H9 (cell line): ENCODE measurements around the gene C20orf173. TPM values are rescaled to one million over a fixed set of nuclear protein-coding genes. Genes with fewer than 3 reads are reported as not detected.
A peak's percentile ranks its signal among the peaks of the same experiment; 100 is the strongest.

Source experiments
- DNase-seq: peaks from one replicate; pipeline ENCODE4 v3.0.0-alpha.2; 2017
- H2AFZ ChIP-seq: one replicate; pipeline ENCODE4 v1.6.1; 2013; ENCODE audit warnings: mild to moderate bottlenecking, low read length, control low read depth, moderate library complexity
- H2AK5ac ChIP-seq: 2 replicates; pipeline ENCODE4 v1.6.1; 2013; ENCODE audit warnings: low read length, control low read depth, mixed read lengths; ENCODE audit not compliant: insufficient read length
- H2BK120ac ChIP-seq: one replicate; pipeline ENCODE4 v1.6.1; 2013; ENCODE audit warnings: low read depth, mild to moderate bottlenecking, low read length, control low read depth, inconsistent platforms; ENCODE audit not compliant: poor library complexity, severe bottlenecking
- H2BK12ac ChIP-seq: 2 replicates; pipeline ENCODE4 v1.6.1; 2013; ENCODE audit warnings: low read length, control low read depth, mixed read lengths, low read depth; ENCODE audit not compliant: insufficient read length
- H2BK15ac ChIP-seq: 2 replicates; pipeline ENCODE4 v1.6.1; 2013; ENCODE audit warnings: low read depth, low read length, control low read depth
- H2BK20ac ChIP-seq: one replicate; pipeline ENCODE4 v1.6.1; 2013; ENCODE audit warnings: low read depth, mild to moderate bottlenecking, low read length, control low read depth, inconsistent platforms; ENCODE audit not compliant: poor library complexity, severe bottlenecking
- H2BK5ac ChIP-seq: 2 replicates; pipeline ENCODE4 v1.6.1; 2013; ENCODE audit warnings: low read length, control low read depth, mixed read lengths; ENCODE audit not compliant: insufficient read length
- H3K14ac ChIP-seq: 2 replicates; pipeline ENCODE4 v1.6.1; 2013; ENCODE audit warnings: low read length, control low read depth; ENCODE audit not compliant: insufficient read depth
- H3K18ac ChIP-seq: 2 replicates; pipeline ENCODE4 v1.6.1; 2013; ENCODE audit warnings: low read depth, mild to moderate bottlenecking, mixed read lengths, low read length, control low read depth; ENCODE audit not compliant: insufficient read length
- H3K23ac ChIP-seq: 2 replicates; pipeline ENCODE4 v1.6.1; 2013; ENCODE audit warnings: low read length, control low read depth, mixed read lengths, low read depth; ENCODE audit not compliant: insufficient read length
- H3K23me2 ChIP-seq: 2 replicates; pipeline ENCODE4 v1.6.1; 2013; ENCODE audit warnings: low read depth, mild to moderate bottlenecking, mixed read lengths, low read length, control low read depth; ENCODE audit not compliant: insufficient read length, poor library complexity, severe bottlenecking
- H3K27ac ChIP-seq: 2 replicates; pipeline ENCODE4 v1.5.1; 2013; ENCODE audit warnings: low read length, control low read depth, mixed read lengths, low read depth; ENCODE audit not compliant: insufficient read length
- H3K27me3 ChIP-seq: 2 replicates; pipeline ENCODE4 v1.6.1; 2013; ENCODE audit warnings: low read length, control low read depth, inconsistent platforms; ENCODE audit not compliant: insufficient read depth
- H3K4ac ChIP-seq: 2 replicates; pipeline ENCODE4 v1.6.1; 2013; ENCODE audit warnings: low read depth, mild to moderate bottlenecking, control low read depth, inconsistent platforms, low read length, moderate library complexity
- H3K4me1 ChIP-seq: 2 replicates; pipeline ENCODE4 v1.6.1; 2013; ENCODE audit warnings: low read length, control low read depth, inconsistent platforms; ENCODE audit not compliant: insufficient read depth
- H3K4me2 ChIP-seq: 2 replicates; pipeline ENCODE4 v1.6.1; 2013; ENCODE audit warnings: low read length, control low read depth, mixed read lengths; ENCODE audit not compliant: insufficient read length, insufficient read depth
- H3K56ac ChIP-seq: 2 replicates; pipeline ENCODE4 v1.6.1; 2013; ENCODE audit warnings: low read depth, mild to moderate bottlenecking, mixed read lengths, low read length, control low read depth; ENCODE audit not compliant: insufficient read length
- H3K79me1 ChIP-seq: 2 replicates; pipeline ENCODE4 v1.6.1; 2013; ENCODE audit warnings: low read depth, mild to moderate bottlenecking, moderate library complexity, low read length, control low read depth, inconsistent platforms; ENCODE audit not compliant: insufficient read depth, poor library complexity, severe bottlenecking
- H3K79me2 ChIP-seq: 2 replicates; pipeline ENCODE4 v1.6.1; 2013; ENCODE audit warnings: low read length, control low read depth, inconsistent platforms; ENCODE audit not compliant: insufficient read depth
- H3K9ac ChIP-seq: 2 replicates; pipeline ENCODE4 v1.6.1; 2013; ENCODE audit warnings: low read length, control low read depth, mixed read lengths; ENCODE audit not compliant: insufficient read length; ENCODE audit errors: extremely low read depth
- H3K9me3 ChIP-seq: one replicate; pipeline ENCODE4 v1.6.1; 2013; ENCODE audit warnings: low read depth, low read length, inconsistent platforms; ENCODE audit not compliant: control insufficient read depth
- H3T11ph ChIP-seq: one replicate; pipeline ENCODE4 v1.6.1; 2013; ENCODE audit warnings: mild to moderate bottlenecking, low read length, control low read depth, inconsistent platforms
- H4K20me1 ChIP-seq: one replicate; pipeline ENCODE4 v1.6.1; 2013; ENCODE audit not compliant: control insufficient read depth, insufficient read length, insufficient read depth
- H4K5ac ChIP-seq: 2 replicates; pipeline ENCODE4 v1.6.1; 2013; ENCODE audit warnings: low read depth, mild to moderate bottlenecking, mixed read lengths, low read length, control low read depth; ENCODE audit not compliant: insufficient read length
- H4K8ac ChIP-seq: replicated peaks from 2 replicates; pipeline ENCODE4 v1.6.1; 2013; ENCODE audit warnings: low read length, control low read depth, mixed read lengths, low read depth; ENCODE audit not compliant: insufficient read length
- H4K91ac ChIP-seq: 2 replicates; pipeline ENCODE4 v1.6.1; 2013; ENCODE audit warnings: low read depth, mild to moderate bottlenecking, moderate library complexity, mixed read lengths, low read length, control low read depth; ENCODE audit not compliant: insufficient read length
- H3K27ac Mint-ChIP-seq, 3 experiments: 2 replicates in 2 of 3; 3 replicates in 1 of 3; pipeline ENCODE4 v1.8.0; 2020 to 2021; ENCODE audit warnings: mixed read lengths in 3 of 3, mild to moderate bottlenecking in 1 of 3, moderate library complexity in 1 of 3
- H3K27me3 Mint-ChIP-seq: 2 replicates; pipeline ENCODE4 v1.8.0; 2021; ENCODE audit warnings: low read depth, mild to moderate bottlenecking, moderate library complexity, mixed read lengths
- H3K36me3 Mint-ChIP-seq, 3 experiments: 2 replicates in 2 of 3; 3 replicates in 1 of 3; pipeline ENCODE4 v1.8.0; 2020 to 2021; ENCODE audit warnings: low read depth in 3 of 3, mixed read lengths in 3 of 3; ENCODE audit not compliant: insufficient read depth in 1 of 3
- H3K4me1 Mint-ChIP-seq, 2 experiments: 2 replicates each; pipeline ENCODE4 v1.8.0; 2020; ENCODE audit warnings: mixed read lengths in 2 of 2
- H3K4me3 Mint-ChIP-seq, 2 experiments: 2 replicates in 1 of 2; 3 replicates in 1 of 2; pipeline ENCODE4 v1.8.0; 2020 to 2021; ENCODE audit warnings: mild to moderate bottlenecking in 2 of 2, mixed read lengths in 2 of 2, moderate library complexity in 1 of 2
- H3K9me3 Mint-ChIP-seq, 2 experiments: 2 replicates in 1 of 2; 3 replicates in 1 of 2; pipeline ENCODE4 v1.8.0; 2020; ENCODE audit warnings: mild to moderate bottlenecking in 2 of 2, mixed read lengths in 2 of 2, moderate library complexity in 1 of 2
- CTCF ChIP-seq: fragments of 200-600 bp; sonication (generic); conservative IDR thresholded peaks from 3 replicates; pipeline ENCODE4 v1.8.0; 2021; ENCODE audit warnings: antibody characterized with exemption, mild to moderate bottlenecking
- WGBS: extraction: QIAGEN DNeasy Blood & Tissue Kit; methylation state at CpG from one replicate; pipeline ENCODE4 v1.1.7; 2013; ENCODE audit warnings: missing lambda C conversion rate, low lambda C conversion rate, mixed read lengths; ENCODE audit not compliant: insufficient read length; ENCODE audit errors: extremely low coverage; 5-methylcytosine and 5-hydroxymethylcytosine counted together
- total RNA-seq: library from RNA; stranded (reverse); gene quantifications from 2 replicates; pipeline ENCODE4 v1.2.1, GENCODE V29; 2021

Gene C20orf173
- total RNA-seq, 1 experiment from 2014 or later: not detected

GRCh38 chr20:35502352-35502751 lies 27.1 kb downstream of the C20orf173 start:
- Histone ChIP-seq H4K8ac (no peak overlapping the region), H4K20me1 (no peaks in the 10 kb centered on the region), H3K23ac (no peak overlapping the region), H3K18ac (no peak overlapping the region), H4K5ac (no peak overlapping the region), H3K56ac (no peak overlapping the region), H3K79me1 (no peaks in the 10 kb centered on the region), H3K4me1 (no peaks in the 10 kb centered on the region), H3K23me2 (no peaks in the 10 kb centered on the region), H2BK120ac (no peak overlapping the region), H3K4me2 (no peak overlapping the region), H3K79me2 (no peaks in the 10 kb centered on the region), H3K4ac (no peak overlapping the region), H3T11ph (no peak overlapping the region), H4K91ac (no peak overlapping the region), H3K9me3 (no peaks in the 10 kb centered on the region), H2BK5ac (no peak overlapping the region), H2BK12ac (no peak overlapping the region), H2AFZ (no peak overlapping the region), H2BK15ac (no peak overlapping the region), H3K14ac (no peak overlapping the region), H2BK20ac (no peak overlapping the region), H3K27ac (no peak overlapping the region), H3K9ac (no peak overlapping the region), H2AK5ac (no peak overlapping the region), H3K27me3 (no peaks in the 10 kb centered on the region)
- no CpG with 5 or more reads among the region's 8 CpGs for WGBS
- Mint-ChIP-seq H3K27ac (peak overlapping the region in 1 of 3 experiments; percentile 4; a peak in 1 of 7 replicates), H3K4me3 (no peak overlapping the region), H3K9me3 (no peaks in the 10 kb centered on the region), H3K4me1 (no peaks in the 10 kb centered on the region), H3K27me3 (no peaks in the 10 kb centered on the region), H3K36me3 (peaks cover 36 to 78% (median 76%) of the 10 kb centered on the region in 3 experiments)
- no peak for DNase-seq
- no peak for TF ChIP-seq CTCF
